B cell (primary cell): ENCODE measurements around the gene TPST2. TPM values are rescaled to one million over a fixed set of nuclear protein-coding genes. Genes with fewer than 3 reads are reported as not detected.

Source experiments
- ATAC-seq: fragments of 200-7000 bp; cut with Tn5 transposase; one replicate; pipeline ENCODE4 v1.10.0; 2021; ENCODE audit warnings: low read depth, mild to moderate bottlenecking, moderate number of reproducible peaks, moderate library complexity
- CTCF ChIA-PET: fragments of 350-600 bp; sonication (Branson Sonifier 250); formaldehyde crosslinking; loops from one replicate; lab custom pipeline; 2021; ENCODE audit warnings: antibody characterized with exemption, inconsistent platforms; lab: Charles Lee
- POLR2A ChIA-PET: fragments of 350-600 bp; sonication (Branson Sonifier 250); formaldehyde crosslinking; loops from one replicate; lab custom pipeline; 2021; ENCODE audit warnings: antibody characterized with exemption; lab: Charles Lee
- DNase-seq: peaks from one replicate; pipeline ENCODE4 v3.0.0; 2013
- H2AFZ ChIP-seq: 2 replicates; pipeline ENCODE4 v1.6.1; 2012; ENCODE audit warnings: mild to moderate bottlenecking, low read depth, low read length; ENCODE audit not compliant: insufficient read depth, poor library complexity, severe bottlenecking
- H3K27ac ChIP-seq, 2 donors: 1 replicate in 1 of 2; 2 replicates in 1 of 2; pipeline ENCODE4 v1.5.1; 2012 to 2013; ENCODE audit warnings: low read length in 2 of 2, mild to moderate bottlenecking in 2 of 2, moderate library complexity in 1 of 2
- H3K27me3 ChIP-seq, 4 experiments: fragments of 200-600 bp in 1 of 4; sonication (generic) in 1 of 4; replicated peaks in 1 of 4; 1 replicate in 2 of 4; 2 replicates in 2 of 4; pipeline versions ENCODE4 v1.6.1 to v1.7.0; 2013 to 2016; ENCODE audit warnings: low read length in 3 of 4, mild to moderate bottlenecking in 2 of 4, mixed read lengths in 1 of 4, moderate library complexity in 1 of 4; ENCODE audit not compliant: insufficient read depth in 4 of 4, control insufficient read depth in 3 of 4; ENCODE audit errors: control extremely low read depth in 1 of 4
- H3K36me3 ChIP-seq, 2 experiments: replicated peaks in 1 of 2; 1 replicate in 1 of 2; 2 replicates in 1 of 2; pipeline versions ENCODE4 v1.6.1 to v1.7.1; 2013; ENCODE audit warnings: low read length in 1 of 2; ENCODE audit not compliant: insufficient read depth in 2 of 2, control insufficient read depth in 1 of 2; ENCODE audit errors: control extremely low read depth in 1 of 2, extremely low read depth in 1 of 2
- H3K4me1 ChIP-seq, 2 donors: fragments of 200-600 bp in 1 of 2; sonication (generic) in 1 of 2; 1 replicate in 1 of 2; 2 replicates in 1 of 2; pipeline versions ENCODE4 v1.5.1 to v1.6.1; 2013 to 2017; ENCODE audit warnings: low read length in 2 of 2; ENCODE audit not compliant: control insufficient read depth in 2 of 2, insufficient read depth in 2 of 2
- H3K4me2 ChIP-seq: replicated peaks from 2 replicates; pipeline ENCODE3; 2012; ENCODE audit warnings: mild to moderate bottlenecking, low read depth, low read length; ENCODE audit not compliant: poor library complexity, severe bottlenecking
- H3K4me3 ChIP-seq, 5 experiments: fragments of 200-600 bp in 1 of 5; sonication (generic) in 1 of 5; 1 replicate in 3 of 5; 2 replicates in 2 of 5; pipeline versions ENCODE4 v1.5.1 to v1.7.0; 2011 to 2016; ENCODE audit warnings: low read length in 4 of 5, mild to moderate bottlenecking in 4 of 5, low read depth in 2 of 5, control low read depth in 1 of 5, moderate library complexity in 1 of 5; ENCODE audit not compliant: insufficient read depth in 1 of 5; ENCODE audit errors: control extremely low read depth in 1 of 5, extremely low read depth in 1 of 5
- H3K79me2 ChIP-seq: fragments of 200-600 bp; sonication (generic); one replicate; pipeline ENCODE4 v1.6.0; 2016; ENCODE audit warnings: low read length; ENCODE audit not compliant: control insufficient read depth, insufficient read depth
- H3K9ac ChIP-seq: fragments of 200-600 bp; sonication (generic); 2 replicates; pipeline ENCODE4 v1.6.1; 2017; ENCODE audit warnings: mild to moderate bottlenecking, low read length, moderate library complexity
- H3K9me3 ChIP-seq, 3 donors: one replicate each; pipeline versions ENCODE4 v1.6.1 to v1.7.1; 2013; ENCODE audit warnings: low read length in 2 of 3; ENCODE audit not compliant: control insufficient read depth in 2 of 3, insufficient read depth in 1 of 3; ENCODE audit errors: control extremely low read depth in 1 of 3
- H4K20me1 ChIP-seq: 2 replicates; pipeline ENCODE4 v1.6.0; 2012; ENCODE audit warnings: mild to moderate bottlenecking, low read length; ENCODE audit not compliant: insufficient read depth, control insufficient read depth, poor library complexity, severe bottlenecking
- H3K27ac Mint-ChIP-seq: one replicate; pipeline ENCODE4 v1.8.0; 2021; ENCODE audit warnings: mixed read lengths
- H3K27me3 Mint-ChIP-seq: one replicate; pipeline ENCODE4 v1.8.0; 2021; ENCODE audit warnings: mixed read lengths
- H3K4me1 Mint-ChIP-seq: one replicate; pipeline ENCODE4 v1.8.0; 2021; ENCODE audit warnings: mixed read lengths
- H3K4me3 Mint-ChIP-seq: one replicate; pipeline ENCODE4 v1.8.0; 2021; ENCODE audit warnings: mixed read lengths
- H3K9me3 Mint-ChIP-seq: one replicate; pipeline ENCODE4 v1.8.0; 2022; ENCODE audit warnings: mixed read lengths; ENCODE audit not compliant: insufficient read depth
- CTCF ChIP-seq: fragments of 200-600 bp; IDR thresholded peaks from one replicate; pipeline ENCODE4 v1.8.0; 2022; ENCODE audit warnings: antibody characterized with exemption, mild to moderate bottlenecking
- EZH2 ChIP-seq: IDR thresholded peaks from 2 replicates; pipeline ENCODE4 v1.6.1; 2012; ENCODE audit warnings: borderline replicate concordance, low read depth, mild to moderate bottlenecking, moderate library complexity, low read length; ENCODE audit not compliant: insufficient read depth, poor library complexity, severe bottlenecking
- WGBS: methylation state at CpG from one replicate; pipeline ENCODE4 v1.1.5; 2013; ENCODE audit warnings: missing lambda C conversion rate; ENCODE audit not compliant: insufficient coverage; 5-methylcytosine and 5-hydroxymethylcytosine counted together
- intact Hi-C: fragments of 100-400 bp; cut with micrococcal nuclease; formaldehyde crosslinking; loops from one replicate; pipeline ENCODE4 v1.10.0; 2022
- polyA plus RNA-seq: library from polyadenylated mRNA; depleted of rRNA; stranded (reverse); fragments of >200 nt; gene quantifications from 2 replicates; pipeline ENCODE4 v1.2.3, GENCODE V29; 2012
- total RNA-seq, 2 donors: library from RNA; stranded (reverse); fragments of 120-200 nt in 1 of 2; gene quantifications; 1 replicate in 1 of 2; 2 replicates in 1 of 2; pipeline versions ENCODE4 v1.2.3 to v1.2.4, GENCODE V29; 2013 to 2022

The TPST2 gene
- total and polyA plus RNA-seq, 2 donors (not counting 1 experiment from before 2014, with no cell fraction given) = 16.6 to 43.1 TPM

GRCh38 chr22:26566994-26567393 is 22.9 kb downstream of the TPST2 start:
- ChIA-PET CTCF (no interaction called here), POLR2A (no interaction called here)
- H2AFZ ChIP-seq = no peak overlapping the region
- Mint-ChIP-seq H3K27me3 (no peaks in the 10 kb centered on the region), H3K4me3 (no peak overlapping the region), H3K27ac (no peak overlapping the region), H3K9me3 (no peaks in the 10 kb centered on the region), H3K4me1 (peaks cover 25% of the 10 kb centered on the region)
- no peak overlapping the region for H3K27ac ChIP-seq
- ATAC-seq (no peak), DNase-seq (no peak)
- peaks cover 11% of the 10 kb centered on the region for H4K20me1 ChIP-seq
- H3K4me1 ChIP-seq = peaks cover 0 to 3% of the 10 kb centered on the region in 2 donors
- H3K79me2 ChIP-seq = peaks cover 91% of the 10 kb centered on the region
- intact Hi-C loops = no loop called here
- no peak overlapping the region for H3K4me2 ChIP-seq
- no peaks in the 10 kb centered on the region for H3K27me3 ChIP-seq
- H3K4me3 ChIP-seq = no peak overlapping the region
- WGBS = no CpG with 5 or more reads among the region's 3 CpGs
- TF ChIP-seq CTCF (no peak), EZH2 (no peak)
- H3K9me3 ChIP-seq = no peaks in the 10 kb centered on the region
- H3K9ac ChIP-seq = no peak overlapping the region
- H3K36me3 ChIP-seq = peaks cover 0 to 17% of the 10 kb centered on the region in 2 experiments

GRCh38 chr22:26565889-26566288 is 24.0 kb downstream of the TPST2 start:
- no peaks in the 10 kb centered on the region for H3K27me3 Mint-ChIP-seq
- no peak overlapping the region for H3K4me3 Mint-ChIP-seq
- intact Hi-C loops = no loop called here
- no peaks in the 10 kb centered on the region for H3K9me3 Mint-ChIP-seq
- H3K27me3 ChIP-seq = no peaks in the 10 kb centered on the region
- H3K4me3 ChIP-seq = no peak overlapping the region
- peaks cover 0 to 3% of the 10 kb centered on the region in 2 donors for H3K4me1 ChIP-seq
- ChIA-PET CTCF (no interaction called here), POLR2A (no interaction called here)
- H3K4me1 Mint-ChIP-seq = peaks cover 17% of the 10 kb centered on the region
- no peak for TF ChIP-seq EZH2
- TF ChIP-seq CTCF = no peak
- DNase-seq (no peak), ATAC-seq (no peak)
- peaks cover 79% of the 10 kb centered on the region for H3K79me2 ChIP-seq
- H3K4me2 ChIP-seq = no peak overlapping the region
- H3K27ac ChIP-seq = no peak overlapping the region
- no peak overlapping the region for H2AFZ ChIP-seq
- no peak overlapping the region for H3K27ac Mint-ChIP-seq
- H3K9me3 ChIP-seq = no peaks in the 10 kb centered on the region
- peaks cover 11% of the 10 kb centered on the region for H4K20me1 ChIP-seq
- 50% methylated on average over 2 of the region's 8 CpGs for WGBS
- H3K36me3 ChIP-seq = peaks cover 0 to 17% of the 10 kb centered on the region in 2 experiments
- H3K9ac ChIP-seq = no peak overlapping the region
